ENCODE results near the gene TFCP2. TPM values are rescaled to one million over a fixed set of nuclear protein-coding genes. Genes with fewer than 3 reads are reported as not detected.

The TFCP2 gene
- total RNA-seq, 1 experiment from 2014 or later: 27.3 TPM

DNA sequence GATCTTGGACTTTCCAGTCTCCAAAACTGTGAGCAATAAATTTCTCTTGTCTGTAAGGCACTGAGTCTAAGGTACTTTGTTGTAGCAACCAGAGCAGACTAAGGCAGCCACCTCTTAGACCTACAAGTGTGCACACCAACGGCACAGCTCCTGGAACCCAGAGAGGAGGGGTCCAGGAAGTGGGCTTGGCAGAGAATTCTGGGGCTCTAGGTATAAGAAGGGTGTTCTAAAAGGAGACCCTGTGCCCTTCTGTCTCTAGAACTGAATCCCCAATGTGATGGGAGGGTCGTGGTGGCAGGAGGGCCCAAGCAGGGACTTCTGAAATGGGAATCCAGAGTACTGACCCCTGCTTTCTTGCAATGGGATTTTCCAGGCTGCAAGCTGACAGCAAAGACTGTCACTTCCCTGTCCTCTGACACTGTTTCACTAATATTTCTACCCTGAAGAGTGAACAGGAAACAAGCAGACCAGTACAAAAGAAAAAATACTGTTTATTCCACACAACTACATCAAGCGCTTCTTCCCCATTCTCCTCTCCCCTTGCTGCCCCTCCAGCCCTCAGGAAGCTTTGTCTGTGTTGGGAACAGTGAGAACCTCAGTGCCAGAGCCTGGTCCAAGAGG, 13.6 kb upstream of the TFCP2 start:
- H3K4me3 ChIP-seq (ENCODE audit: low read length): no peak overlapping the region
- H3K9ac ChIP-seq (ENCODE audit: low read length): no peak overlapping the region
- no peak overlapping the region for H2AFZ ChIP-seq (ENCODE audit: low read length)
- H3K36me3 ChIP-seq (ENCODE audit: low read depth, low read length): no peaks in the 10 kb centered on the region
- no peak overlapping the region for H3K4me2 ChIP-seq (ENCODE audit: low read length)
- BruUV-seq (replicated peaks): no TSS peak
- no peaks in the 10 kb centered on the region for H3K4me1 ChIP-seq (ENCODE audit: insufficient read depth, low read length)
- no peaks in the 10 kb centered on the region for H4K20me1 ChIP-seq (ENCODE audit: low read length)
- H3K9me2 ChIP-seq (replicated peaks; ENCODE audit: low read length): no peaks in the 10 kb centered on the region
- no peak for ATAC-seq
- no peaks in the 10 kb centered on the region for H3F3A ChIP-seq (ENCODE audit: low read length, unreplicated experiment)
- no peak overlapping the region for H3K27ac ChIP-seq (ENCODE audit: low read length)
- intact Hi-C loops (cut with micrococcal nuclease): no loop called here
- TF ChIP-seq EZH2phosphoT487 (IDR thresholded peaks at IDR 0.05; ENCODE audit: borderline replicate concordance, low read length) (no peak), CTCF (conservative IDR thresholded peaks at IDR 0.05; ENCODE audit: low read depth, low read length) (no peak), EZH2 (IDR thresholded peaks at IDR 0.05; ENCODE audit: low read length, unreplicated experiment) (no peak)
- CTCF ChIA-PET: no interaction called here
- no peaks in the 10 kb centered on the region for H3K9me3 ChIP-seq (ENCODE audit: low read length)
- DNase-seq: no peak
- POLR2A ChIA-PET (ENCODE audit: unreplicated experiment): no interaction called here
- no peaks in the 10 kb centered on the region for H3K79me2 ChIP-seq (ENCODE audit: low read length)
- H3K27me3 ChIP-seq (ENCODE audit: low read length): no peaks in the 10 kb centered on the region

DNA sequence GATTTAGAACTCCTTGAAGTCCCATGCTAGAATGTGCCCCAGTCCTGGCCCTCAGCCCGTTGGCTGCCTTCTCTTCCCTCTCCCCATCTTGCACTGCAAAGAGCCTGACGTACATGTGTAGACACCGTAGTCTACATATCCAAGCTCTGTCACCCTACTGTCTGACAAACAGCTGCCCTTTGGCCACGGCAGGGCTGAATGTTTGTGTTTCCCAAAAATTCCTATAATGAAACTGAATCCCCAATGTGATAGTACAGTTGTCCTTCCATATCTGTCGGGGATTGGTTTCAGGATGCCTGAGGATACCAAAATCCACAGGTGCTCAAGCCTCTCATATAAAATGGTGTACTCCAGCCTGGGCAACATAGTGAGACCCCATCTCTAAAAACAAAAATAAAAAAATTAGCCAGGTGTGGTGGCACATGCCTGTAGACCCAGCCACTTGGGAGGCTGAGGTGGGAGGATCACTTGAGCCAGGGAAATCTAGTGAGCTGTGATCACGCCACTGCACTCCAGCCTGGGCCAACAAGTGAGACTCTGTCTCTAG, 12.3 kb upstream of the TFCP2 start:
- H3K79me2 ChIP-seq (ENCODE audit: low read length): no peaks in the 10 kb centered on the region
- no peaks in the 10 kb centered on the region for H3K36me3 ChIP-seq (ENCODE audit: low read depth, low read length)
- no peaks in the 10 kb centered on the region for H3K9me2 ChIP-seq (replicated peaks; ENCODE audit: low read length)
- H3K4me2 ChIP-seq (ENCODE audit: low read length): no peak overlapping the region
- no peak overlapping the region for H3K4me3 ChIP-seq (ENCODE audit: low read length)
- no peak for ATAC-seq
- no TSS peak for BruUV-seq (replicated peaks)
- H3F3A ChIP-seq (ENCODE audit: low read length, unreplicated experiment): no peaks in the 10 kb centered on the region
- no peaks in the 10 kb centered on the region for H3K9me3 ChIP-seq (ENCODE audit: low read length)
- no peak overlapping the region for H2AFZ ChIP-seq (ENCODE audit: low read length)
- no peak overlapping the region for H3K27ac ChIP-seq (ENCODE audit: low read length)
- intact Hi-C loops (cut with micrococcal nuclease): no loop called here
- no peak for TF ChIP-seq EZH2phosphoT487 (IDR thresholded peaks at IDR 0.05; ENCODE audit: borderline replicate concordance, low read length)
- no peak for TF ChIP-seq CTCF (conservative IDR thresholded peaks at IDR 0.05; ENCODE audit: low read depth, low read length)
- no peak for TF ChIP-seq EZH2 (IDR thresholded peaks at IDR 0.05; ENCODE audit: low read length, unreplicated experiment)
- H3K9ac ChIP-seq (ENCODE audit: low read length): no peak overlapping the region
- CTCF ChIA-PET: no interaction called here
- POLR2A ChIA-PET (ENCODE audit: unreplicated experiment): no interaction called here
- no peaks in the 10 kb centered on the region for H4K20me1 ChIP-seq (ENCODE audit: low read length)
- no peak for DNase-seq
- H3K27me3 ChIP-seq (ENCODE audit: low read length): no peaks in the 10 kb centered on the region
- no peaks in the 10 kb centered on the region for H3K4me1 ChIP-seq (ENCODE audit: insufficient read depth, low read length)

- ChIA-PET CTCF (no interaction called here), POLR2A (ENCODE audit: unreplicated experiment) (no interaction called here)
- no peaks in the 10 kb centered on the region for H3K36me3 ChIP-seq (ENCODE audit: low read depth, low read length)
- ATAC-seq (no peak), DNase-seq (peak; percentile 1)
- H3K4me3 ChIP-seq (ENCODE audit: low read length): no peak overlapping the region
- H3K27ac ChIP-seq (ENCODE audit: low read length): no peak overlapping the region
- no peaks in the 10 kb centered on the region for H3K4me1 ChIP-seq (ENCODE audit: insufficient read depth, low read length)
- no peaks in the 10 kb centered on the region for H3K9me2 ChIP-seq (replicated peaks; ENCODE audit: low read length)
- H3K4me2 ChIP-seq (ENCODE audit: low read length): no peak overlapping the region
- intact Hi-C loops (cut with micrococcal nuclease): no loop called here
- TF ChIP-seq EZH2 (IDR thresholded peaks at IDR 0.05; ENCODE audit: low read length, unreplicated experiment) (no peak), EZH2phosphoT487 (IDR thresholded peaks at IDR 0.05; ENCODE audit: borderline replicate concordance, low read length) (no peak), CTCF (conservative IDR thresholded peaks at IDR 0.05; ENCODE audit: low read depth, low read length) (no peak)
- no peaks in the 10 kb centered on the region for H3F3A ChIP-seq (ENCODE audit: low read length, unreplicated experiment)
- H3K79me2 ChIP-seq (ENCODE audit: low read length): no peaks in the 10 kb centered on the region
- H2AFZ ChIP-seq (ENCODE audit: low read length): no peak overlapping the region
- H3K27me3 ChIP-seq (ENCODE audit: low read length): no peaks in the 10 kb centered on the region
- H3K9ac ChIP-seq (ENCODE audit: low read length): no peak overlapping the region
- H4K20me1 ChIP-seq (ENCODE audit: low read length): no peaks in the 10 kb centered on the region
- no peaks in the 10 kb centered on the region for H3K9me3 ChIP-seq (ENCODE audit: low read length)
- no TSS peak for BruUV-seq (replicated peaks)
These were observed 10.9 kb upstream of the TFCP2 start for GRCh38 chr12:51183816-51184215.
